HG03460 (cell line): Measurements from ENCODE around the gene SEC63.
"Not testable (repeated sequence)": the region's sequence is repeated elsewhere in the genome, so short reads cannot be mapped to it uniquely, and the experiment has no call there.

ENCODE experiments used
- ATAC-seq: cut with Tn5 transposase; IDR thresholded peaks from one replicate; pipeline ENCODE4 v1.9.1; 2021; ENCODE audit not compliant: unreplicated experiment

Gene SEC63

GRCh38 chr6:107957909-107958688, at the start of gene SEC63:
Gene SEC63 (minus strand): TSS chr6:107958208. CDS start chr6:107958009, 199 bp downstream.
- ATAC-seq, result peak; percentile 82

GRCh38 chr6:108005961-108006360, 48.0 kb upstream of the SEC63 start:
- ATAC-seq, result no peak

- no peak for ATAC-seq
Measured at GRCh38 chr6:108004861-108005260, 46.9 kb upstream of the SEC63 start.

- no peak for ATAC-seq
Measured at GRCh38 chr6:108002365-108003221, 44.6 kb upstream of the SEC63 start.

- ATAC-seq, result no peak
Measured at GRCh38 chr6:108001696-108002231, 43.8 kb upstream of the SEC63 start.

- ATAC-seq, result not testable (repeated sequence)
Measured at GRCh38 chr6:108000259-108000658, 42.3 kb upstream of the SEC63 start.

- ATAC-seq, result no peak
Measured at GRCh38 chr6:107999341-107999740, 41.3 kb upstream of the SEC63 start.

GRCh38 chr6:107991772-107992550, 34.0 kb upstream of the SEC63 start:
- ATAC-seq, result no peak

GRCh38 chr6:107991061-107991460, 33.1 kb upstream of the SEC63 start:
- no peak for ATAC-seq

GRCh38 chr6:107990587-107990986, 32.6 kb upstream of the SEC63 start:
- not testable (repeated sequence) for ATAC-seq

GRCh38 chr6:107989166-107990094, 31.4 kb upstream of the SEC63 start:
- no peak for ATAC-seq

GRCh38 chr6:107988570-107988969, 30.6 kb upstream of the SEC63 start:
- ATAC-seq, result no peak

GRCh38 chr6:107987805-107988204, 29.8 kb upstream of the SEC63 start:
- ATAC-seq, result no peak

- no peak for ATAC-seq
Measured at GRCh38 chr6:107985701-107986100, 27.7 kb upstream of the SEC63 start.

GRCh38 chr6:107983811-107984210, 25.8 kb upstream of the SEC63 start:
- no peak for ATAC-seq

- ATAC-seq, result no peak
Measured at GRCh38 chr6:107982486-107982885, 24.5 kb upstream of the SEC63 start.

GRCh38 chr6:107981695-107982094, 23.7 kb upstream of the SEC63 start:
- ATAC-seq, result no peak

- no peak for ATAC-seq
Measured at GRCh38 chr6:107977283-107977682, 19.3 kb upstream of the SEC63 start.

GRCh38 chr6:107976155-107976783, 18.3 kb upstream of the SEC63 start:
- ATAC-seq, result no peak
